ENCODE results near the gene NAPA. TPM values are rescaled to one million over a fixed set of nuclear protein-coding genes. Genes with fewer than 3 reads are reported as not detected.

The NAPA gene
- total RNA-seq, 3 donors from 2014 or later = 109 to 145 (median 124) TPM

GRCh38 chr19:47521473-47522180 is 6.8 kb upstream of the NAPA start:
- Histone ChIP-seq H3K4me3 (no peak overlapping the region), H3K4me1 (ENCODE audit: low read depth) (peaks cover 6% of the 10 kb centered on the region), H3K9me3 (no peaks in the 10 kb centered on the region), H3K36me3 (ENCODE audit: low read depth) (no peaks in the 10 kb centered on the region)
- no peak for TF ChIP-seq CTCF (IDR thresholded peaks at IDR 0.05)
- intact Hi-C loops (cut with DNase I, micrococcal nuclease) = no loop called here
- DNase-seq (no peak), ATAC-seq (no peak)

GRCh38 chr19:47520839-47521238 is 6.0 kb upstream of the NAPA start:
- Histone ChIP-seq H3K4me3 (no peak overlapping the region), H3K9me3 (no peaks in the 10 kb centered on the region), H3K36me3 (ENCODE audit: low read depth) (no peaks in the 10 kb centered on the region), H3K4me1 (ENCODE audit: low read depth) (peaks cover 6% of the 10 kb centered on the region)
- ATAC-seq (no peak), DNase-seq (no peak)
- intact Hi-C loops (cut with DNase I, micrococcal nuclease) = no loop called here
- TF ChIP-seq CTCF (IDR thresholded peaks at IDR 0.05) = no peak

GRCh38 chr19:47520343-47520806 is 5.5 kb upstream of the NAPA start:
- no peak for TF ChIP-seq CTCF (IDR thresholded peaks at IDR 0.05)
- H3K4me3 ChIP-seq = no peak overlapping the region
- DNase-seq = no peak
- no peak for ATAC-seq
- peaks cover 6% of the 10 kb centered on the region for H3K4me1 ChIP-seq (ENCODE audit: low read depth)
- no peaks in the 10 kb centered on the region for H3K9me3 ChIP-seq
- intact Hi-C loops (cut with DNase I, micrococcal nuclease) = no loop called here
- H3K36me3 ChIP-seq (ENCODE audit: low read depth) = no peaks in the 10 kb centered on the region

- peaks cover 5% of the 10 kb centered on the region for H3K36me3 ChIP-seq (ENCODE audit: low read depth)
- H3K9me3 ChIP-seq = no peaks in the 10 kb centered on the region
- DNase-seq (no peak), ATAC-seq (no peak)
- H3K4me1 ChIP-seq (ENCODE audit: low read depth) = peaks cover 6% of the 10 kb centered on the region
- no peak overlapping the region for H3K4me3 ChIP-seq
- no peak for TF ChIP-seq CTCF (IDR thresholded peaks at IDR 0.05)
- intact Hi-C loops (cut with DNase I, micrococcal nuclease) = loop anchor here in 1 of 2 donors (10.0 kb wide), 1 partner anchor 86 kb away; the partner anchor contains the start of gene BICRA
These were observed 4.0 kb upstream of the NAPA start for GRCh38 chr19:47518854-47519253.

- intact Hi-C loops (cut with DNase I, micrococcal nuclease) = loop anchor here in 1 of 2 donors (10.0 kb wide), 1 partner anchor 87 kb away; the partner anchor contains the start of gene BICRA
- DNase-seq (no peak), ATAC-seq (no peak)
- TF ChIP-seq CTCF (IDR thresholded peaks at IDR 0.05) = no peak
- H3K9me3 ChIP-seq = no peaks in the 10 kb centered on the region
- peaks cover 5% of the 10 kb centered on the region for H3K36me3 ChIP-seq (ENCODE audit: low read depth)
- H3K4me1 ChIP-seq (ENCODE audit: low read depth) = peaks cover 12% of the 10 kb centered on the region
- no peak overlapping the region for H3K4me3 ChIP-seq
These were observed 3.3 kb upstream of the NAPA start for GRCh38 chr19:47518139-47518538.

All from mucosa of descending colon (tissue), 3 donors.